HL-60/S4 treated with retinoic acid at 250 ng/mL for 4 days and 3 days (cell line): Measurements from ENCODE around the gene PRRC2B.

Source experiments
- in situ Hi-C: fragments of 300-500 bp; cut with MboI; formaldehyde crosslinking; loops from 2 replicates; pipeline ENCODE4 v1.7.0; 2022; ENCODE audit warnings: low sequenced_read_pairs

The PRRC2B gene

DNA sequence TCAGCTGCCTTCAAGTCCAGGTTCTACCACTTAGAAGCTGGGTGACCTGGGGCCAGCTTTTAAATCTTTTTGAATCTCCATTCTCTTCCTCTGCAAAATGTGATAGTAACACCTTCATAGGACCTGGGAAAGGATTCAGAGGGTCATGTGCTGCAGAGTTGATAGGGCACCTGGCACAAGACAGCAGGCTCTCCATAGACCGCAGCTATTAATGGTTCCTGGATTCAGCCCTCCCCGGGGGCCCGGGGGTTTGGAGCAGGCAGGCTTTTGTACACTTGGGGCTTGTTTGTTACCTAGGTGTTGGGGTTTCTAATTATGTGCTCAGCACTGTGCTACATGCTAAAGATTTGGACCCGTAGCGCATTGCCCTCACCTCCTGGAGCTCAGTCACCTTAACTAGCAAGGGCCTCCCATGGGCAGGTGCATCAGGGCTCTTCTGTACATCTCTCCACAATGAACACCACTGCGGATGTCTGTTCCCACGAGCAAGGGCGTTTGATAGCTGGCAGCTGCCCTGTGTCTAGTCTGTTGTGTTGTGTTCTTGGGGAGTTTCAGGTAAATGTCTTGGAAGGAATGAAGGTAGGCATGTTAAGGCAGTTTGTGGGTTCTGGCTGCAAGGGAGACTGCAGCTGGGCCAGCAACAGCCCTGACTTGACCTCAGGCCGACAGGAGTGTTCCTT lies 12.1 kb downstream of the PRRC2B start:
- in situ Hi-C loops: no loop called here

GRCh38 chr9:131406563-131407436 lies 12.9 kb downstream of the PRRC2B start:
- in situ Hi-C loops: no loop called here

- in situ Hi-C loops: no loop called here
Measured at GRCh38 chr9:131407717-131408195, 13.9 kb downstream of the PRRC2B start.

DNA sequence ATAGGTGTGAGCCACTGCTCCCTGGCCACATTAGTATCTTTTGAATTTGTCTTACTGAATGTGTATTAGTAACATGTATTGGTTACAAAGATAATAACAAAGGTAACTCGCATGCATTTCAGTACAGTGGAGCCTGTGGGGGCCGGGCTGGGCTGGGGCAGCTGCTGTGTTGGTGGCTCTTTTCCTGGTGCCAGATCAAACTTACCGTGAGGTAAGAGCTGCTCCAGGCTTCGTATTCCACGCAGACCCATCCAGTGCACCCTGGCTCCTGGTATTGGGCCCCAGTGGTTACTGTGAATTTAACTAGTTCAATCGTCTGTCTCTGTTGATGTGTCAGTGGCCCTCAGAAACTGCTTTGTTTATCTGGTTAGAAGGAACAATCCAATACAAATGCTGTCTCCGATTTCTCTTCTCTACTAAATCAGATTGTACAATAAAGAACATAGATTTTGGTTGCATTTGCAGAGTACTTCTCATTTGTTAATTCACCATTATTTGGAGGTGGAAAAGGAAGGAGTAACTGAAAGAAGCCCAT lies 15.6 kb downstream of the PRRC2B start:
- in situ Hi-C loops: no loop called here

DNA sequence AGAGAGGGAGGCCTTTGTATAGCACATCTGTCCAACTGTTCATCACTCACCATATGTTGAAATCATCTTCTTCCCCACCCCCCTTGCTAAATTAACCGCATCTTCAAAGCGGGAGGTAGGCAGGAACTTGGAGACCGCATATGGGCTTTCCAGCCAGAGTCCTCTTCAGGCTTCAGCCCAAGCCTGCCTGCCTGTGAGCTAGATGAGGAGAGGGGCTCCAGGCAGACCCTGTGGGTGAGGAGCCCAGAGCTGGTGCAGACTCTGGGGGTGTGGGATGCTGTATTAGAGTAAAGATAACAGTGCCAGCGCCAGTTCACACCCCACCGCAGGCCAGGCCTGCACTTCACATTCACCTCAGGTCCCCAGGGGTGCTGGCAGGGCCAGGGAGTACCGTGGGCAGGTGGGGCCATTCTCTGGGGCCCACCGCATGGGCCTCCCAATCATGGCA lies 16.2 kb downstream of the PRRC2B start:
- in situ Hi-C loops: no loop called here

GRCh38 chr9:131411719-131412681 lies 18.1 kb downstream of the PRRC2B start:
- in situ Hi-C loops: no loop called here

GRCh38 chr9:131416509-131416908 lies 22.6 kb downstream of the PRRC2B start:
- in situ Hi-C loops: no loop called here

DNA sequence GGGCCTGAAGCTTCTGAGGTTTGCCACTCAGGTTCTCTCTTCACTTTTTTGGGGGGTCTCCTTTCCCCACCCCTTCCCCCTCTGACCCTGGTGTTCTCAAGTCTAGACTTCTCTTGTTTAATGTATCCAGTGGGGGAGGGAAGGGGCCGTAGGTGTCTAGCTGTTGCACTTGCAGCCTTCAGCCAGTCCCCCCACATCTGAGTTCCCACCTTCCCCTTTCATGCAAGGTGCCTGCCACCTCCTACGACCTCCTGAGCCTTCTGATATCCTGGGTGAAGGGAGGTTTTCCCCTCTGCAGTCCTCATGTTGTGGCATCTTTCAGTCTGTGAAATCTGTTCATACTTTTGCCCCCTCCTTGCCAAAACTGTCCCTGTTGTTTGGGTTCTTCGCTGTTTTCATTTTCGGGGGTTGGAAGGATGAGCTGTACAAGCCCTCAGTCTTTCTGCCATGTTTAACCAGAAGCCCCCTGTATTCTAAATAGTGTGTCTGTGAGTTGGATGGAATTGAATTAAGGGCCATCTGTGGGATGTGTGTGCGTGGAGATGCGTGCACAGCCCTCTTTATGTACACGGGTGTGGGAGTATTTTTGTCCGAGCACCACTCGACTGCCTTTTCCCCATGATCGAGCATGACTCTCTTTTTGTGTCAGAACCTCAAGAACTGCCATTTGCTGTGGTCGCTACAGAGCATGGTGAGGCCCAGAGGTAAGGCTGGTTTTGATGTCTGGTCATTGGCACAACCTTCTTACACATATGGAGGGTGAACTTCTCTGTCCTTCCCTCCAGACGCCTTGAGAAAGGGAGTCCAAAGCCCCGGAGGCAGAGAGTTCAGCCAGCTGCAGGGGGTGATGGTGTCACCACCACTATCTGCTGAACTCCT lies 23.6 kb downstream of the PRRC2B start:
- in situ Hi-C loops: no loop called here

GRCh38 chr9:131418143-131419025 lies 24.5 kb downstream of the PRRC2B start:
- in situ Hi-C loops: no loop called here

DNA sequence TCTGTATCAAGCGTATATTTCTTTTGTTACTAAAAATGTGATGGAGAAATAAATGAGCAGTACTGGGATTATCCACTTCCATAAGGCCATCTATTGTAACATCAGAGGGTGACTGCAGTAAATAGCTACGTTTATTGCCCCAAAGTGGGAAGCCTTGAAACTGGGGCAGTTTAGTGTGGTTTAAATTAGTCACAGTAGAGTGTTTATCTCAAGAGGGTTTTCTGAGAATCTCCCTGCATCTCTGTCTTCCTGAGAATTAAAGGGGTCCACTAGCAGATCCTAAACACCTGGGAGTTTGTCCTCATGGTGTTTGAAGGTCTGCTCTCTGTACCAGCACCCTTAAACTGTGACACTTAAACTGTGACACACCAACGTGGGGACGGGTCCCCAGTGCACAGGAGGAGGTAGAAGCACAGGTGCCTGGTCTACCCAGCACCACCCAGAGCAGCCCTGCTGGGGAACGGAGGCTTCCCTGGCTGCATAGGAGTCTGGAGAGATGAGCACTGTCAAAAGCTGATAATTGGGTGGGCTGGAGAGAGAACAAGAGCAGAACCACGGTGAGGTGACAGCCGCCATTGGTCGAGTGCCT lies 25.2 kb downstream of the PRRC2B start:
- in situ Hi-C loops: no loop called here

DNA sequence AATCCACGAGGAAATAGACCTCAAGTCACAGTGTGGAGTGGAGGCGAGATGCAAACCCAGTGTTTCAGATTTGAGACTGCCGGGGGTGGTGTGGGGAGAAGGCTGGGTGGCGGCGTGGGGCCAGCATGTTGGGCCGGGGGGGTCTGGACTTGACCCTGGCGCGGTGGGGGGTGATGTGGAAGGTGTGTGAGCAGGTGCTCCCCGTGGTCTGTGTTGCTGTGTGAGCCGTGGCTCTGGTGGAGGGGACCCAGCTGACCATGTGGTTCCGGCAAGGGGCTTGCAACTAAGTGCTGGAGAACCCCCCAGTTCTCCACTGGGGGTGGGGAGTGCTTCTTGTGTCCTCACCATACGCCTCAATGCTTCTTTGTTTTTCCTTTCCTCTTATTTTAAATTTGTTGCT lies 25.8 kb downstream of the PRRC2B start:
- in situ Hi-C loops: no loop called here

DNA sequence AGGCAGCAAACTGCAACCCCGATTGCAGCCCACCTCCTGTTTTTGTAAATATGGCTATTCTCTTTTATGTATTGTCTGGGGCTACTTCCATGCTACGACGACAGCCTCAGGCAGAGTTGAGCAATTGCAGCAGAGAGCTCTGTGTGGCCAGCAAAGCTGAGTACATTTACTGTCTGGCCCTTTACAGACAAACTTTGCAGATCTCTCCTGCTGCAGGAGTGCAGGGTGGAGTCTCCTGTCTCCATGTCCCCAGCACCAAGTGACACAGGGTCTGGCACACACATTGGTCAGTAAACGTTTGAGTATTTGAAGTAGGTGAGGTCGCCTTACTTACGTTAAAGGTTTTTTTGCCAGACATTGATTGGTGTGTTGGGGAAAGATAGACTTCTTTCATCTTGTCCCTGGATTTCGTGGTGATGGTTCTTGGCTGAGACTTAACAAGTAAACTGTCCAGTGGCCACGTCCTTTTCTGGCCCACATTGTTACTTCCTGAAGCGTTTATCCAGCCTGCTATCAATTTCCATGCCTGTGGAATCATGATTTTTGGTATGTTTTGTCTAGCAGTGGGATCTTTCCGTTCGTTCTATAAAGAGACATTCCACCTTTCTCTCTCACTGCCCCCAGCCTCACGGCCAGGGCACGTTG lies 27.2 kb downstream of the PRRC2B start:
- in situ Hi-C loops: no loop called here

GRCh38 chr9:131421691-131422090 lies 27.8 kb downstream of the PRRC2B start:
- in situ Hi-C loops: no loop called here

DNA sequence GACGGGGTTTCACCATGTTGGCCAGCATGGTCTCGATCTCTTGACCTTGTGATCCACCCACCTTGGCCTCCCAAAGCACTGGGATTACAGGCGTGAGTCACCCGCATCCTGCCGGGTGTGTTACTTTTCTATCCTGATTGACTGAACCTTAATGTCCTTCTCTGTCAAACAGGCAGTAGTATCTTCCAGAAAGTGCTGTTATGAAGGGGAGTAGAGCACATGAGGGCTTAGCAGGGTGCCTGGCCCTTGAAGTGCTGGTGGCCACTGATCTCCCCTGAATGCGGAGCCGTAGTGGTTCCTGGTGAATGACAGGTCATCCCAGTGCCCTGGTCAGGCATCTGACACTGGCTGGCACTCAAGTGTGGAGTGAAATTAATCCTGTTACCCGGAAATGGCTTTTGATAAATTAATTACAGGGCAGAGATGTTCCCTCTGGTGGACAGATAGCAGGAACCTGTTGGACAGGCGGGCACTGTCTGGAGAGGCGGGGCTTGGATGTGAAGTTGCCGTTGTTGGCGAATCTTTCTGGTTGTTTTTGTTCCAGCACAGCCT lies 28.4 kb downstream of the PRRC2B start:
- in situ Hi-C loops: no loop called here

- in situ Hi-C loops: no loop called here
Measured at GRCh38 chr9:131423171-131423581, 29.3 kb downstream of the PRRC2B start.

- in situ Hi-C loops: no loop called here
Measured at GRCh38 chr9:131426545-131426944, 32.7 kb downstream of the PRRC2B start.
